GM12892 (cell line): Measurements from ENCODE around the gene KIF26A.
A peak's percentile ranks its signal among the peaks of the same experiment; 100 is the strongest.

ENCODE experiments used
- DNase-seq: peaks from one replicate; pipeline ENCODE4 v3.0.0; 2011; ENCODE audit not compliant: insufficient read length
- FAIRE-seq: peaks from 2 replicates; lab custom pipeline; 2011; peaks lifted over from hg19 to GRCh38; lab: Jason Lieb, UNC
- POLR2A ChIP-seq: IDR thresholded peaks from 2 replicates; pipeline ENCODE4 v1.6.1; 2011; ENCODE audit warnings: low read depth, low read length, control low read depth
- POLR2AphosphoS5 ChIP-seq: IDR thresholded peaks from 2 replicates; pipeline ENCODE4 v1.6.1; 2011; ENCODE audit warnings: low read depth, low read length, control low read depth
- TAF1 ChIP-seq: IDR thresholded peaks from 2 replicates; pipeline ENCODE4 v1.6.1; 2011; ENCODE audit warnings: low read depth, mild to moderate bottlenecking, control low read depth, low read length, borderline replicate concordance

The KIF26A gene

DNA sequence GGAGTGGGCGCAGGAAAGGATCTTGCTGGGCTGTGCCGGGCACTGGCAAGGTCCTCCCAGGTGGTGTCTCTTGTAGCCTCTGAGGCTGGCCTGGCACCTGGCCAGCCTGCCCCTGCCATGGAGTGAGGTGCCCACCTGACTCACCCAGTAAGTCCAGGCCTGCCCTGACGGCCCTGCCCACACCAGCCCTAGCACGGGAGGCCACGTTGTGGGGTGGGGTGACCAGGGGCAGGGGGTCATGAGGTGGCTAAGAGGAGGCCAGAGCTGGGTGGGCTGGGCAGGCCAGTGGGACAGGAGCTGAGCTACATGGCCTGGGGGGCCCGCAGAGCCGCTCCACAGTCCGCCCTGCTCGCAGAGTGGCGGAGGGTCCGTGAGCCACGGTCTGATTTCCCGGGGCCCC lies 45.4 kb downstream of the KIF26A start:
- DNase-seq (no peak), FAIRE-seq (no peak)
- TF ChIP-seq TAF1 (no peak), POLR2A (no peak), POLR2AphosphoS5 (no peak)

DNA sequence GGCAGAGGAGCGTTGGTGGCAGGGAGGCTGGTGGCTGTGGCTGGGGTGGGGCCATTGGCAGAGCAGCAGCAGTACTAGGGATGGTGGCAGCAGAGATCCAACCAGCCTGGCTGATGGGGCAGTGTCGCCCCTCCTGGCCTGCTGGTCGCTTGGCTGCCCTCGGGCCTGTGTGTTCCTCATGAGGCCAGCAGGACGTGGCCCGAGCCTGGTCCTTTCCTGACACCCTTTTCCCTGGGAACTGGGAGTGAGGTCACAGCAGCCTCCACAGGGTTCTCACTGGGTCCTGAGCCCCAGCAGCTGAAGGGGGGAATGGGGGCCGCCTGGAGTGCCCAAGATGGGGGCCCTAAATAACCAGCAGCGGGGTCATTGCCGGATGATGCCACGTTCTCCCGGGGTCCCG lies 46.1 kb downstream of the KIF26A start:
- no peak for TF ChIP-seq POLR2A
- no peak for TF ChIP-seq POLR2AphosphoS5
- TF ChIP-seq TAF1: no peak
- FAIRE-seq: no peak
- DNase-seq: no peak

DNA sequence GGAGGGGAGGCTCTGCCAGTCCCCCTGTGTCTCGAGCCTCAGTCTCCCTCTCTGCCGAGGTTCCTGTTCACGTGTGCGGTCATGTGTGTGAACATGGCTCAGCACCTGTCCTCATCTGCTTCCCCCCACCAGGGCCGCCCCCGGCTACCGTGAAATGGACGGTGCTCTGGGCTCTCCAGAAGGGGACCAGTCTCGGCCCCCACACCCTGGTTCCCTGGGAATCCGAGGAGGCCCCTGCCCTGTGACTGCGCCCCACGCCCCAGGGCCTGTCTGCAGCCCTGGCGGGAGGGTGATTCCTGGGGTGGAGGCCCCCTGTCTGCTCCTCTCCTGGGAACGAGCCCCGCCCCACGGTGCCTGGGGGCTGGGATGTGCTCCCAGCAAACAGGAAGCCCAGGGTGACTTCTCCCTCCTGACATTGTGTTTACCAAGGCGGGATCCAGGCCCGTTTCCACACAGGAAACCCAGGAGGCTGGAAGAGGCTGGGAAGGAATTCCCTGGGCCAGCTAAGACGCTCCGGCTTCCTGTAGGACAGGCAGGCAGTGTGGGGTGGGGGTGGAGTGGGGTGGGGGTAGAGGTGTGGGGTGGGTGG lies 46.6 kb downstream of the KIF26A start:
- FAIRE-seq (no peak), DNase-seq (no peak)
- TF ChIP-seq TAF1 (no peak), POLR2A (no peak), POLR2AphosphoS5 (no peak)

DNA sequence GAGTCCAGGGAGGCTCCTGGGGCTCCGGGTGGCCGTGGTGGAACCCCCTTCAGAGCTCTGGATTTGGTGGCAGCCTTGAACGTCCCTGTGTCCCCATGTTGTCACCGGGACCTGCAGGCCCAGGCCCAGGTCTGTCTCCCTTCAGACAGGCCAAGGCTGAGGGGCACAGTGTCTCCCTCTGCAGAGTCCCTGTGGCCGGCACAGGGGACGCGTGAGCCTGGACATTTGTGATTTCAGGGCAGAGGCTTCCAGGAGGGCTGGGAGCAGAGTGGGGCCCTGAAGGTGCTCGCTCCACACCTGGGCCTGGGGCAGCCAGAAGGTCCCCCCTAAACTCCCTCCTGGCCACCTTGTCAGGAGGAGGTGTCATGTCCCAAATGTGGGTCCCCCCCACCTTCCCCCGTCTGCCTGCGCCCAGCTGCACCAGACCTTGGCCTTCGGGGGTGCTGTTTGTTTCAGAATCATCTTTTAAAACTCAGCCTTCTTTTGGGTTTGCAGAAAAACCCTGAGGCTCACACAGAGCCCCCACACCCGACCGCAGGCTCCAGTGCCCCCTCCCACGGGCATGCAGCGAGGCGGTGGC lies 47.6 kb downstream of the KIF26A start:
- no peak for TF ChIP-seq TAF1
- no peak for TF ChIP-seq POLR2A
- no peak for TF ChIP-seq POLR2AphosphoS5
- no peak for FAIRE-seq
- no peak for DNase-seq

DNA sequence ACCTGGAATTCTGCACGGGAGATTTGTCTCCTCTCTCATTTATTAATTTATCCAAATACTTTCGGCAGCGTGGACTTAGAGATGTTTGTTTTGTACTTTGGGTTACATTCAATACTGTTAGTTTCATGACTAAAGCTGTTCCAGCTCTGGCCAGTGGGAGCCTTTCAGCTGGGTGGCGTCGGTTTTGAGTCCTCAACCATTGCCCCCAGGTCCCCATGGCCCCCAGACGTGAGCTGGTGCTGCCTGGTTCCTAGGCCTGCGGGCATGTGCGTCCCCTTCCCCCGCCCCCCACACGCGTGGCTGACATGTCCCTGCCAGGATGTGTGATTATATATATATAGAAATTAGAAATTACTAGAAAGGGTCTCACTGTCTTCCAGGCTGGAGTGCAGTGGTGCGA lies 48.2 kb downstream of the KIF26A start:
- TF ChIP-seq TAF1 (no peak), POLR2A (no peak), POLR2AphosphoS5 (no peak)
- FAIRE-seq: no peak
- no peak for DNase-seq

DNA sequence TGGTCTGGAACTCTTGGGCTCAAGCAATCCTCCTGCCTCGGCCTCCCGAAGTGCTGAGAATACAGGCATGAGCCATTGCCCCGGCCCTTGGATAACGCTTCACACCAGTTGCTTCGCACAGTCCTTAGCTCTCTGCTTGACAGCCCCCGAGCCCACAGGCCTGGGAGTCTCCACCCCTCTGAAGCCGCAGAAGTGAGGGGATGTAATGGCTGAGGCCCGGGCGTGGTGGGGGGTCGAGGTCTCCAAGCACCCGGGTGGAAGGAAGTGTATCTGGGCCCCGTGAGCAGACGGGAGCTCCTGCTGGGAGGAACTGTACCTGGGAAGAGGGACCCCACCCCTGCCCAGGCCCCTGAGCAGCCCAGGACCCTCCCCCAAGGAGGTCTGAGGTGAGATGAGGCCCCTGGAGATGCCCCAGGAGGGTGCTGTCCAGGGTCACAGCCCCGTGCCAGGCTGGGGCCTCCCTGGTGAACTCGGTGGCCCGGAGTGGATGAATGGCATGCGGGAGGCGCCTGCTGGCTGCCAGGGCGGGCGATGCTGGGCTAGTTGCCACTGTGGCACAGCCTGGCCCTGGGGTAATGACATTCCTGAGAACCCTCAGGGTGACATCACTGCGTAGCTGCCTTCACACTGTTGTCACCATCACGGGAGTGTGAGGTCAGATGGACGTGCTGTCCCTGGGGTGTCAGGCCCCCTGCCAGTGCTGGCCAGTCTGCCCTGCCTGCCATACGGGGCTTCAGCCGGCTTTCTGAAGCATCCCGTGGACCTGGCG lies 48.9 kb downstream of the KIF26A start:
- no peak for TF ChIP-seq POLR2A
- no peak for TF ChIP-seq POLR2AphosphoS5
- TF ChIP-seq TAF1: no peak
- DNase-seq: peak; percentile 26
- FAIRE-seq: no peak

DNA sequence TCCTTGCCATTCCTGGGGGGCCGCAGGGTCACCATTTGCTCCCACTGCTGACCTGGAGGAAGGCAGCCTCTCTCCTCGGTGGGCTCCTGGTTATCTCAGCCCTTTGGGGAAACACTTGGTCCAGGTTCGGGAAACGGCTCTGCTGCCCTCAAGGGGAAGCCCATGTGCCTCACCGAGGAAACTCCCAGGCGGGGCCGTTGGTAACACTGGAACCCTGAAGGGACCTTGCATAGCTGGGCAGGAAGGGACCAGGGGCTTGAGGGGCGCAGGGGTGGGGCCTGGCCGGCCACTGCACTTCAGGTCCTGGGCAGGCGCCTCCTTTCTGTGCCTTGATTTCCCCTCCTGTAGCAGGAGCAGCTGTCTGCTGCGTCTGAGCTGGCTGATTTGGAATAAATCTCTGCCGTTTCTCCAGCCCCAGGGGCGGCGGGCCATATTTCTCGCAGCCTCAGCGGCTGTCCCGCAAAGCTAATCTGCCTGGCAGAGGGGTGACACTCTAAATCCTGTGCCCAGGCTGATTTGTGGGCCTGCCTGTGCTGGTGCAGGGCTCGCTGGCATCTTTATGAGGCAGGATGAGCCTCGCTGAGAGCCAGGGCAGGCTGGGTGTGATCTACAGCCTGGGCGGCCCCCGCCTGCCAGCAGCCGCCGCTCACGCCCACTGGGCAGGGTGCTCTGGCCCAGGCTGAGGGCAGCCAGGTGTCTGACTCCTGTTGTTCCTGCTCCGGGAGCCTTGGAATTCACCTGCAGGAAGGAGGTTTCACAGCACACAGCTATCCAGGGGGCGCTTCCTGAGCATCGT lies 49.7 kb downstream of the KIF26A start:
- FAIRE-seq: no peak

DNA sequence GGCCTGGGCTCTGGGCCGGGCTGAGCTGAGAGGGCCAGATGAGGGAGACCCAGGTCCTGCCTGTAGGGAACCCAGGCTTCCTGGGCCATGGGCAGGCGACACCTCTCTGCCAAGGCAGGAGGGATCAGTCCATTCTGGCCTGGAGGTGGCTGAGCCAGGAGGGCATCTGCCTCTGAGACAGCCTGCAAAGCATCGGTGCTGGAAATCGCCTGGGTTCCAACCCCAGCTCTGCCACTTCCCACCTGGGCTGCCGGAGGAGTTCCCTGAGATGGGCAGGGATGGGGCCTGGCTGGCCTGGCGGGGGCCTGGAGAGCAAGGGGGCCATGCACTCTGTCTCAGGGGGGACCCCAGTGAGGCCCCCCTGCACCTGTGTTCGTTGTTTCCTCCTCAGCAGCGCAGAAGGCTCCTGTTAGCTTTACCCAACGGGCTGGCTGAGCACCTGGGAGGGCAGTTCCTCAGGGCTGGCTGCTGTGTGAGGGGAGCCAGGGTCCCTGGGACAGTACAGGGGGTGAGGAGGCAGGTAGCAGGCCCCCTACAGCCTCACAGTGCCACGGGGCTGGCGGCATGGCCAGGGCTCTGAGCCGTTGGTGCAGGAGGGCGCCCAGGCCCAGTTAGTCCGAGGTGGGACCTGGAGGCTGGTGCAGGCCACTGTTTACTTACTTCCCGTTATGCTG lies 50.5 kb downstream of the KIF26A start:
- TF ChIP-seq POLR2AphosphoS5 (no peak), TAF1 (no peak), POLR2A (no peak)
- FAIRE-seq (no peak), DNase-seq (no peak)

More for the DNA sequence above, 49.7 kb downstream of the KIF26A start:
- peak; percentile 26 for DNase-seq
- no peak for TF ChIP-seq POLR2A
- TF ChIP-seq TAF1: no peak
- no peak for TF ChIP-seq POLR2AphosphoS5

DNA sequence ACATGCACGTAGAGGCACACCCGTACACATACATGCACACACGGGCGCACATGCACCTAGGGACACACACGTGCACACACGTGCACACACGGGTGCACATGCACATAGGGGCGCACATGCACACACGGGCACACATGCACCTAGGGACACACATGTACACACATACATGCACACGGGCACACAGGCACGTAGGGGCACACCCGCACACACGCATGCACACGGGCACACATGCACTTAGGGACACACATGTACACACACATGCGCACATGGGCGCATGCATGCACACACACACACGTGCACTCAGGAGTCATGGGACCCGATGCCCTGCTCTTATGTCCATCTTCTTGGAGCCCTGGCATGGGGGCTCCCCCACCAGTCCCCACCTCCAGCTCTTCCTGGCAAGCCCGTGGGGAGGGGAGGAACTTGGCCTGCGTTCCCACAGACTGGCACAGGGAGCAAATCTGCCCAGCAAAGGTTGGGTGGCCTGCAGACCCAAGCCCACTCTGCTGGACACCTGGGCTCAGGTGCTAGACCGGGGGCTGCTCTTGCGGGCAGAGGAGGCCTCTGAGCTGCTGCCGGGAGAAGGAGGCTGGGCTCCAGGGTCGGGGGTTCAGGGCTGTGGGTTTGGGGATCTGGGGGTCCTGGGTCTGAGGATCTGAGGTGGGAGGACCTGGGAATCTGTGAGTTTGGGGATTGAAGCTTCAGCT lies 51.4 kb downstream of the KIF26A start:
- FAIRE-seq: no peak

DNA sequence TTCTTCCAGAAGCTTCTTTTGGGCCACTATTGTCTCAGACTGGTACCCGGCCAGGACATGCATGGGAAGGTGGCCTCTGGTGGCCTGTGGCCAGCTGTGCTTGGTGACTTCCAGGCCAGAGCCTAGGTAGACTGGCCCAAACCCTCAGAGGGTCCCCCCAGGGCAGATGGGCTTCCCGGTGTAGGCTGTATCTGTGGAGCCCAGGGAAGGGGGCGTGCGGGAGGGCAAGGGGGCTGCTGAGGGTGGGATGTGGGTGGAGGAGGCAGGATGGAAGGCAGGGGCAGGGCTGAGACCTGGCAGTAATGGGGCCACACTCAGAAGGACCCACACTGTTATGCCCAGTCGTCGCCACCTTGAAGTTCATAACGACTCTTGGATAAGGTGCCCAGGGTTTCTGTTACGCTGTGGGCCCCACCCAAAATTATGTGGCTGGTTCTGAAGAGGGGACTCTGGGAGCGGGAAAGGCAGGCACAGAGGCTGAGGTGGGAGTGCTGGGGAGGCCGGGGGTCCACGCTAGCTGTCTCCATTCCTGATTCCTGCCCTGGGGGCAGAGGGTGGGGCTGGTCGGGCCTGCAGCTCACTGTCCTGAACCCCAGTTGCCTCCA lies 52.1 kb downstream of the KIF26A start:
- DNase-seq (no peak), FAIRE-seq (no peak)
- TF ChIP-seq POLR2AphosphoS5: no peak
- no peak for TF ChIP-seq POLR2A
- no peak for TF ChIP-seq TAF1

More for the DNA sequence above, 51.4 kb downstream of the KIF26A start:
- TF ChIP-seq TAF1: no peak
- TF ChIP-seq POLR2AphosphoS5: no peak
- no peak for TF ChIP-seq POLR2A
- no peak for DNase-seq
